GM21529 (cell line): ENCODE measurements around the gene TRIM39.
"Not testable (repeated sequence)": the region's sequence is repeated elsewhere in the genome, so short reads cannot be mapped to it uniquely, and the experiment has no call there.

Experiments
- ATAC-seq: cut with Tn5 transposase; IDR thresholded peaks from one replicate; pipeline ENCODE4 v1.9.1; 2021; ENCODE audit not compliant: unreplicated experiment

Gene TRIM39

DNA sequence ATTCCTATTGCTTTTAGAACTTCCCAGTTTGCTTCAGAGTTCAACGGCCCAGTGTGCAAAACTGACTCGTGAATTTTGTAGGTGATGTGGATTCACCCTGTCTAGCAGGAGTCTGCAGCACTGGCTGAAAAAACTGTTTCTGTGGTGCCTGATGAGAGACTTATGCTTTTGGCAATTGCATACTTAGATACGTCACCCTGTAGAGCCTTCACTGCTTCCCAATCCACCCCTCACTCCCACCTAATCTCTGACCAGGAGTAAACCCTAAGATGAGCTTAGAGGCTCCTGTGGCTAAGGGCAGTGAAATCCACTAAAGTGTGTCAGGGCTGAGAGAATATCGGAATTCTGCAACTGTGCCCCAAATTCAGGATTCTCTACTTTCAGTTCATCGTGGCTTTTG is 32.5 kb downstream of the TRIM39 start:
- ATAC-seq, result no peak

DNA sequence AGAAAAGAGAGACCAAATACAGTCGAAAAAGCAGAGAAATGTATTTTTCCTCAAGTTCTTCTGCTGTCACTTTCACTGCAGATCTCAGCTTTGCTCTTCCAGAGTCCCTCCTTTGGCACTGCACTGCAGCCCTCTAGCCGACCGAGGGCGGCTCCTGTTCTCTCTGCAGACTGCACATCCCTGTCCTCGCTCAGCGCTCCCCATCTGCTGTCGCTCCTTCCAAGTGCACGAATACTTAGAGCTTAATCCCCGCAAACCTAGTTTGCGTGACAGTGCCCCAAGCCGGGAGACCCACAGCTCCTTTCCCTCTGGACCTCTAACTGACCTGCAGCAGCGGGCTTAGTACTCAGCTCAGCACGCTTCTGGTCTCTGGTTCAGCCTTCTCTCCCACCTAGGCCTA is 33.4 kb downstream of the TRIM39 start:
- ATAC-seq, result no peak

DNA sequence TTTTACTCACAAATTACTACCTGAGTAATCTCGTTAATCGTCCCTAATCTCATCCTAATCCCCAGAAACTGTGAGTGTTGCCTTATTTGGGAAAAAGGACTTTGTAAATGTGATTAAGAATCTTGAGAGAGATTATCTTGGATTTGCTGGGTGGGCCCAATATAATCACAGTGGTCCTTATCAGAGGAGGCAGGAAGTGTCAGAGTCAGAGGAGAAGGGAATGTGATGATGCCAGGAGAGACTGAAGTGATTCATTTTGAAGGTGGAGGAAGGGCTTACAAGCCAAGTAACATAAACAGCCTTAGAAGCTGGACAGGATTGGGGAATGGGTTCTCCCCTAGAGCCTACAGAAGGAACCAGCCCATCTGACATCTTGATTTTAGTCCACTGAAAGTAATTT is 34.9 kb downstream of the TRIM39 start:
- no peak for ATAC-seq

DNA sequence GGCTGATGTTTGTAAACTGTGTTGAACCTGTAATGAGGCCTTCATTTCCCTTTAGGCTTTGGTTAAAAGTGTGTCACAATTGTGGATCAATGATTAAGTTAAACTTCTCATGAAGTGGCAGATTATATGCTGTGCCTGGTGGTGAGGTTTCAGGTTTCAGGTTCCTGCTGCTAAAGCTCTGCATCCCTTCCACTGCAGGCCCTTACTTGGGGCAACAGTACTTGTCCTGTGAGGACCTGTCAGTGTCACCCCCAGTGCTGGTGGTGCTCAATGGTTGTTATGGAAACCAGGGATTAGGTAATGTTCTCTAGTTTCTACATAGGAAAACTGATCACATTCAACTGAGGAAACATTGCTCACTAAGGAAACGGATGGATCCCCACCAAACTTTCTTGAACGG is 36.7 kb downstream of the TRIM39 start:
- no peak for ATAC-seq

DNA sequence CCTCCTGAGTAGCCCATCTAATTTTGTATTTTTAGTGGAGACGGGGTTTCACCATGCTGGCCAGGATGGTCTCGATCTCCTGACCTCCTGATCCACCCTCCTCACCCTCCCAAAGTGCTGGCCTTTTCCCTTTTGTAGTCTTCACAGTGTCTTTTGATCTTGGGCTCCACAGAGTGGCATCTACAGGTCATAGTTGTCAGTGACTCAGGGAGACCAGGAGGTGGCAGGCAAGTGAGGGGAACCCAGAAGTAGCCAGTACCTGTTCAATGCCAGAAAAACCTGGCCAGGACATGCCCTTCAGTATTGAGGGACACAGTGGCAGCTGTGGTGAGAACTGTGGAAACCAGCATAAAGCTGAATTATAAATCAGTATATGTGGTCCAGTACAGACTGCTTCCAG is 37.9 kb downstream of the TRIM39 start:
- no peak for ATAC-seq

DNA sequence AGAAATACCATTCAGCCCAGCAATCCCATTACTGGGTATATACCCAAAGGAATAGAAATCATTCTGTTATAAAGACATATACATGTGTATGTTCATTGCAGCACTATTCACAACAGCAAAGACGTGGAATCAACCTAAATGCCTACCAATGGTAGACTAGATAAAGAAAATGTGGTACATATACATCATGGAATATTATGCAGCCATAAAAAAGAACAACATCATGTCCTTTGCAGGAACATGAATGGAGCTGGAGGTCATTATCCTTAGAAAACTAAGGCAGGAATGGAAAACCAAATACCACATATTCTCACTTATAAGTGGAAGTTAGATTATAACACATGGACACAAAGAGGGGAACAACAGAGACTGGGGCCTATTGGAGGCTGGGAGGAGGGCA is 42.6 kb downstream of the TRIM39 start:
- not testable (repeated sequence) for ATAC-seq

DNA sequence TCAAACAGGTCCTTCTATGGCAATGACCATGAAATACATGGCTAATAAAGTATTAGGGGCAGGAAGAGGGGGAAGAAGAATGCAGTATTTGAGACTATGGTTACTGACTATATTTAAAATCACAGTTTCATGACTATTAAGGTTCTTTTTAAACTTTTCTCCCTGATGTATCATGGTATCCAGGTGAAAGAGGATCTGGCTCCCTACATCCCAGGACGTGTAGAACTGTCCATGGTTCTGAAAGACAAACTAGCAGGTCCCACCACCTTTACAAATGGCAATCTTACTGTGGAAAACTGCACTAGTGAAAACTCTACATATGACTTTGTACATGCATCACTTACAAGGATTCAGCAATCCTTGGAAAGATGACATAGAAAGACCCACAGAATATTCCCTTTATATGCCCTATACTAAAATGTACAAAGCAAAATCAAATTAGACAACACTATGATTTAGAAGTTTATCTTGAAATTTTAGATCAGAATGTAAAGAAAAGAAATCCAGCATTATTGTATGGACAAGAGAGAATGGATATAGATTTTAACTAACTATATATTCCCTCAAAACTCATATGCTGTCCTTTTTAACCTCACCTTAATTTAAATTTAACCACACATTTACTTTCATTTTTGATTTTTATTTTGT is 51.7 kb downstream of the TRIM39 start:
- ATAC-seq, result no peak

DNA sequence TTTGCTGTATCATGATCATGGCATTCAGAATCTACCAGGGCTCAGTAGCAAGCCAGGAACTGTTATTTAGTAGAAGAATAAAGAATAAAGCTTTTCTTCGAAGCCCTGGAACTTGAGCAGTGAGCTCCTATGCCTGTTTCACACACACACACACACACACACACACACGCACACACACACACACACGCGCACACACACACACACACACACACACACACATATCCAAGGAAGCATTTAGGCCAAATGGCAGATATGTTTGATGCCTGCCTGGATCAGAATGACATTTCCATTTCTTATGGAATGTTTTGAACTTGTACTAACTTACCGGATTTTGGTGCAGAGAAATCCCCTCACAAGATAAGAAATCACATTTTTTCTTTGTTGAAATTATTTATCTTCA is 53.7 kb downstream of the TRIM39 start:
- ATAC-seq, result no peak

DNA sequence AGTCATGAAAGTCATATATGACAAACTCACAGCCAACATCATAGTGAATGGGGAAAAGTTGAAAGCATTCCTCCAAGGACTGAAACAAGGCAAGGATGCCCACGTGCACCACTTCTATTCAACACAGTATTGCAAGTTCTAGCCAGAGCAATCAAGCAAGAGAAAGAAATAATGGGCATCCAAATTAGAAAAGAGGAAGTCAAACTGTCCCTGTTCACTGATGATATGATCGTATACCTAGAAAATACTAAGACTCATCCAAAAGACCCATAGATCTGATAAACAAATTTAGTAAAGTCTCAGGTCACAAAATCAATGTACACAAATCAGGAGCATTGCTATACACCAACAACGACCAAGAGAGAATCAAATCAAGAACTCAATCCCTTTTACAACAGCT is 59.4 kb downstream of the TRIM39 start:
- ATAC-seq, result no peak

DNA sequence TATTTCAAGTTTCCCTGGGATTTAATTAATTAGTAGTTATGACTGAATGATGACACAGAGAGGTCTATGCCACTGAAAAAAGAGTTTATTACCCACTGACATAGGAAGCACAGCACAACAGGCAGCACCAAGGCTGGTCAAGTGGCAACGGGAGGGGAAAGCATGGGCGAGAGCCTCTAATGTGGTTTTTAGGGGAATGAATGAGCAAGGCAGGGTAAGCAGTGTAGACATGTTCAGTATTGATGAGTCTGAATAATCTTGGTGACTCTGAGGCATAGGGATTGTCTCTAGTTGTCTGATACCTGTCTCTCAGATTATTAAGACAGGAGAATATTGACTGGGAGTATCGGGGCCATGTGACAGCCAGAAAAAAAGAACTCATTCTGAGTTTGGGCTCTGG is 64.5 kb downstream of the TRIM39 start:
- ATAC-seq, result no peak
